ENCODE results near the gene WDR93.
"Not testable (repeated sequence)": the region's sequence is repeated elsewhere in the genome, so short reads cannot be mapped to it uniquely, and the experiment has no call there.

Gene WDR93

GRCh38 chr15:89775815-89776214 is 85.2 kb downstream of the WDR93 start:
- no peak for DNase-seq

DNA sequence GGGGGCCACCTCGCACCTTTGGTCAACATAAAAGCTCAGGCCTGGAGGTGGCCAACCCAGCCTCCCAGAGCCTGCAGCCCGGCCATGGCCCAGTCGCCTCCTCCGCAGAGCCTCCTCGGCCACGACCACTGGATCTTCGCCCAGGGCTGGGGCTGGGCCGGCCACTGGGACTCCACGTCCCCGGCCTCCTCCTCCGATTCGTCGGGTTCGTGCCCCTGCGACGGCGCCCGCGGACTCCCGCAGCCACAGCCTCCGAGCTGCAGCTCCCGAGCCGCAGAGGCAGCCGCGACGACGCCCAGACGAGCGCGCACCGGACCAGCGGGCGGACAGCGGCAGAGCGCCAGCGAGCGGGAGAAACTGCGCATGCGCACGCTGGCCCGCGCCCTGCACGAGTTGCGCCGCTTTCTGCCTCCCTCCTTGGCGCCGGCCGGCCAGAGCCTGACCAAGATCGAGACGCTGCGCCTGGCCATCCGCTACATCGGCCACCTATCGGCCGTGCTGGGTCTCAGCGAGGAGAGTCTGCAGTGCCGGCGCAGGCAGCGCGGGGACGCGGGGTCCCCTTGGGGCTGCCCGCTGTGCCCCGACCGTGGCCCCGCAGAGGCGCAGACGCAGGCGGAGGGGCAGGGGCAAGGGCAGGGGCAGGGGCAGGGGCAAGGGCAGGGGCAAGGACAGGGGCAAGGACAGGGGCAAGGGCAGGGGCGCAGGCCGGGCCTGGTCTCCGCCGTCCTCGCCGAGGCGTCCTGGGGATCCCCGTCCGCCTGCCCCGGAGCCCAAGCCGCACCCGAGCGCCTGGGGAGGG is 85.9 kb downstream of the WDR93 start, which contains the start of gene MESP2:
MESP2 (plus strand) TSS at position 59 of the 799 bp plus-strand sequence; CDS start at position 85, 26 bp downstream.
- peak; percentile 64 for DNase-seq

- DNase-seq = no peak
Measured at GRCh38 chr15:89777073-89777751, 86.6 kb downstream of the WDR93 start.

DNA sequence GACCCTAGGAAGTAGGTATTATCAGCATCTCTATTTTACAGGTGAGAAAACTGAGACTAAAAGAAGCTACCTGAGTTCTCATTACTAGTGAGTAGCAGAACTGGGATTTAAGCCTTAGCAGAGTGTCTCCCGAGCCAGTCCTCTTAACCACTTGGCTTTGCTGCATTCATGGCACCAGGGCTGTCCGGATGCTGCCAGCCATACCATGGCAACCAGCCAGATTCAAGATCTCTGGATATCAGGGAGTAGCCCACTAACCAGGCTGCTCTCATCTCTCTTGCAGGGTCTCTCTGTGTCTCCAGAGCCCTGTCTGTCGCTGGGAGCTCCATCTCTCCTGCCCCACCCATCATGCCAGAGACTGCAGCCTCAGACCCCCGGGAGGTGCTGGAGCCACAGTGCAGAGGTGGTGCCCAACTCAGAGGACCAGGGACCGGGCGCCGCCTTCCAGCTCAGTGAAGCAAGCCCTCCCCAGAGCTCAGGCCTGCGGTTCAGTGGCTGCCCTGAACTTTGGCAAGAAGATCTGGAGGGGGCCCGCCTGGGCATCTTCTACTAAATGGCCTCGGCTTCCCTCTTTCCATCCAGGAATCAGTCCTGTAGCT is 87.3 kb downstream of the WDR93 start:
- no peak for DNase-seq

- no peak for DNase-seq
Measured at GRCh38 chr15:89778861-89779260, 88.2 kb downstream of the WDR93 start.

DNA sequence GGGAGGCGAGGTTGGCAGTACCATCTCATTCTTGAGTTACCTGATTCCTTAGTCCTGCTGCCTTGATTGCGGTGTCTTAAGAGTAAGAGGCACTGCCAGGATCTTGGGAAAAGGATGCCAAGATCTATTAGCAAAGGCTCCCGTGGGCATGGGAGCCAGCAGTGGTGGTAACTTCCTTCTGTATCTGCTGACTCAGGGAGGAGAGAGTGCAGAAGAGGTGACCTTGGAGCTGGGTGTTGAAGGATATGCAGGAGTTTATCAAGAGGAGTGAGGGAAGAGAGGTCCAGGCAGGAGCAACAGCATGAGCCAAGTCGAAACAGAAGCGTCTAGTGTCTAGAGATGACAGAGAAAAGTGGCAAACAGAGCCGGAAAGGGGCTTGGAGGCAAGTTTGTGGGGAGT is 90.0 kb downstream of the WDR93 start:
- DNase-seq = no peak

DNA sequence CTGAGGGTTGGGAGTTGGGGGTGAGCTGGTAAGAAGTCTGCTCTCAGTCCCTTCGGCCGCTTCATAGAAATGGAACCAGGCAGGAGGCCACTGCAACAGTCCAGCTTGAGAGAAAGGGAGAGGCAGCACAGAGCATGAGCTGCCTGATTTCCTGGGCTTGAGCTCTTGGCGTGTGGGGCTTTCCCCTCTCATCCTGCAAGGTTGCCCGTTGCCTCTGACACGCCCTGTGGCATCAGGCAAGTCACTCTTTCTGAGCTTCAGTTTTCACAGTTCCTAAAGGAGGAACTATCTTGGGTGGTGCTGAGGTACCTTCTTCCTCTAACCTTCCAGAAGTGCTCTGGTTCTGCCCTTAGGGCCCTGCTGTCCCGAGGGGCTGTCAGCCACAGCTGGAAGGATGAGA is 90.4 kb downstream of the WDR93 start:
- DNase-seq = no peak

DNA sequence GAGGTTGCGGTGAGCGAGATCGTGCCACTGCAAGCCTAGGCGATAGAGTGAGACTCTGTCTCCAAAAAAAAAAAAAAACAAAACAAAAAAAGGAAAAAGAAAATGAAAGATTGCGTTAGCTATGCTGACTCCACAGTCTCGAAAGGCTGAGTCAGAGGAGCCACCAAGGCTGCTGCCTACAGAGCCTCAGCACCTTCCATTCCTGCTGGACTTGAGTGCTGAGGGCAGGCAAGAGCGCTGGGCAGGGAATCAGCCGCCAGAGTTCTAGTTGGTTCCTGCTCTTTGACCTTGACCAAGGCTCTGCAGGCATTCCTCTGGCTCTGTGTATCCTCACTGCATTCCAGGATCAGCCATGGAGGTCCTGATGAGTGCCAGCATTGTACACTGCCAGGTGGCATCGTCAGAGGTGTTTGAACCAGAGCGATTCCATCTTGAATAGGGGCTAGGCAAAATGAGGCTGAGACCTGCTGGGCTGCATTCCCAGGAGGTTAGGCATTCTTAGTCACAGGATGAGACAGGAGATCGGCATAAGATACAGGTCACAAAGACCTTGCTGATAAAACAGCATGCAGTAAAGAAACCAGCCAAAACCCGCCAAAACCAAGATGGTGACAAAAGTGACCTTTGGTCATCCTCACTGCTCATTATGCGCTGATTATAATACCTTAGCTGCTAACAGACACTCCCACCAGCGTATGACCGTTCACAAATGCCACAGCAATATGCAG is 91.4 kb downstream of the WDR93 start:
- DNase-seq = no peak

DNA sequence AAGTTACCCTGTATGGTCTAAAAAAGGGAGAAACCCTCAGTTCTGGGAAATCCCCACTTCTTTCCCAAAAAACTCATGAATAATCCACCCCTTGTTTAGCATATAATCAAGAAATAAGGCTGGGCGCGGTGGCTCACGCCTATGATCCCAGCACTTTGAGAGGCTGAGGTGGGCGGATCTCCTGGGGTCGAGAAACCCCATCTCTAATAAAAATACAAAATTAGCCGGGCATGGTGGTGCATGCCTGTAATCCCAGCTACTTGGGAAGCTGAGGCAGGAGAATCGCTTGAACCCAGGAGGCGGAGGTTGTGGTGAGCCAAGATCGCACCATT is 92.0 kb downstream of the WDR93 start:
- DNase-seq = not testable (repeated sequence)

- no peak for DNase-seq
Measured at GRCh38 chr15:89783111-89783860, 92.7 kb downstream of the WDR93 start.

DNA sequence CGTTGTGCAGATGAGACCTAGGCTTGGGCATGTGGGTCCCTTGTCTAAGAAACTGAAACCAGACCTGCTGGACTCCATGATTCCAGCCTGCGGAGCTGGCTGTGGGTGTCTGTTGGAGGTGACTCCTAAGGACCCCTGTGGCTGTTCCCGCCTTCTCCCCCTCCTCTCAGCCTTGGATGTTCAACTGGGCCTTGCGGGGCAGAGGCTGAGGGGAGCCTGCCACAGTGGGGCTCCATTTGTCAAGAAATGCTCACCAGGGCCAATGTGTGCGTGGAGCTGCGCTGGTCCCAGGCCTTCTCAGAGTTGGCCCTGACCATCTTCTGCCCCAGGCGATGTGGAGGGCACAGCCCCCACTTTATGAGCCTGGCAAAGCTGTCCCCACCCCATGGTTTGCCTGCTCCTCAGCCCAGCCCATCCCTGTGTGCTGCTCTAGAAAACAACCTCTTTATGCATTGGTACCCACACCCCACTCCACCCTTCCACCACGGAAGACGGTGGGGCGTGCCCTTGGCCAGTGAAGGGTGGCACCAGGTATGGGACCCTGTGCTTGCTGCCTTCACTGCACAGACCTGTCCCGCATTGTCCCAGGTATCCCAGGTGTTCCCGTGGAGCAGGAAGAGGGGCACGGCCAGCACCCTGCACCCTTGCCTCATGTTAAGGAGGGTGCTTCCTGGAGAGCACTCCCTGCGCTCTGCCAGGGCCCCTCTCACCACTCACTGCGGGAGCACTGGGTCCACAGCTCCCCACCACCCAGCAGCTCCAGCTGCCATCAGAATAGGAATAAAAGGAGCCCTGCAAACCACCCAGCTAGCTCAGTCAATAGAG is 93.5 kb downstream of the WDR93 start:
- no peak for DNase-seq

DNA sequence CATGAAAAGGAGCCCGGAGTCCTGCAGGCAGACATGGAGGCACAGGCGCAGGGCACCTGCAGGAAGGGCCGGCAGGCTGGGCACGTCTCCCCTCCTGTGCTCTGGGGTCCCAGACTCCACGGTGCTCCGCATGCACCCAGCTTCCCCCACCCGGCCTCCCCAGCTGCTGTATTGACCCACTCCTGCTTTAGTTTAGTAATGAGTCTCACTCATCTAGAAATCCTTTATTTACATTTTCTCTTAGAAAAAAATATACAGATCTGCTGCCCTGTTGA is 94.0 kb downstream of the WDR93 start:
- DNase-seq = no peak

- no peak for DNase-seq
Measured at GRCh38 chr15:89785064-89785773, 94.6 kb downstream of the WDR93 start.

DNA sequence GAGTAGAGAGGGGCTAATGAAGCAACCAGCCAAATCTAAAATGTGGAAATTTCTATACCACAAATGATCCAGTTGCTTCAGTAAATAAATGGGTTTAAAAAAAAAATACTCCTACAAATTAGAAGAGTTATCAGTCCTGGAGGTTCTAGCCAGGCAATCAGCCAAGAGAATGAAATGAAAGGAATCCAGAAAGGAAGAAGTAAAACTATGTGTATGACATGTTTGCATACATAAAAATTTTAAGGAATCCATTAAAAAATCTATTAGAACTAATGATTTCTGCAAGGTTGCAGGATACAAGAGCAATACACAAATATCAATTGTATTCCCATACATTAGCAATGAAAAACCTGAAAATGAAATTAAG is 95.1 kb downstream of the WDR93 start:
- DNase-seq = no peak

- DNase-seq = no peak
Measured at GRCh38 chr15:89787944-89788343, 97.3 kb downstream of the WDR93 start.

- not testable (repeated sequence) for DNase-seq
Measured at GRCh38 chr15:89788585-89788984, 98.0 kb downstream of the WDR93 start.

DNA sequence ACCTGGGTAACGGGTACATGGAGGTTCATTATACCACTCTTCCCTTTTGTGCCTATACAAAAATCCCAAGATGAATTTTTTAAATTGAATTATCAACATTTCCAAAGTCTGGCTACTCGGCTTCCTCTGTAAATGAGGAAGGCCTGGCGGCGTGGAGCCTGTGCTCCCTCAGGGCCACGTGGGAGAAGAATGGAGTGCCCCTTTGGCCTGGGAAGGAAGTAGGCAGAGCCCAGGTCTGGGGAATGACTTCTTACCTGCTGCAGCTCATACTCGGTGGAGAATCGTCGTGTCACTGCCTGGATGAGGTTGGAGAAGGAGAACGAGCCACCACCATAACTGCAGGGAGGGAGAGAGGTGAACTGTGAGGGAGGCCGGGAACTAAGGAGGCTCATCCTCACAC is 99.6 kb downstream of the WDR93 start:
- DNase-seq = no peak

GRCh38 chr15:89790661-89791060 is 100.0 kb downstream of the WDR93 start:
- DNase-seq = no peak

GRCh38 chr15:89792106-89792805 is 101.6 kb downstream of the WDR93 start:
- DNase-seq = no peak
